ENCODE results near the gene GTF3C5. TPM values are rescaled to one million over a fixed set of nuclear protein-coding genes. Genes with fewer than 3 reads are reported as not detected.

GTF3C5 gene
- polyA plus RNA-seq, 1 donor from 2014 or later, result 103 TPM

GRCh38 chr9:133014696-133015095, 16.1 kb upstream of the GTF3C5 start:
- H3K9me2 ChIP-seq (ENCODE audit: insufficient read depth, low read length), result no peaks in the 10 kb centered on the region
- no peak overlapping the region for H3K27ac ChIP-seq (ENCODE audit: low read length)
- no peak overlapping the region for H3K4me3 ChIP-seq (ENCODE audit: low read length)
- no peak overlapping the region for H3K9ac ChIP-seq (ENCODE audit: low read length)
- H3F3A ChIP-seq (ENCODE audit: insufficient read depth, low read length, poor library complexity, severe bottlenecking), result no peaks in the 10 kb centered on the region
- TF ChIP-seq EZH2 (IDR thresholded peaks at IDR 0.05; ENCODE audit: borderline replicate concordance, insufficient read depth, low read length, poor library complexity, severe bottlenecking) (no peak), SMC3 (conservative IDR thresholded peaks at IDR 0.05; ENCODE audit: poor library complexity) (no peak), CTCF (IDR thresholded peaks at IDR 0.05; ENCODE audit: poor library complexity, severe bottlenecking) (no peak)
- no peak overlapping the region for H2AFZ ChIP-seq (ENCODE audit: low read depth, low read length)
- no peaks in the 10 kb centered on the region for H3K36me3 ChIP-seq (ENCODE audit: insufficient read depth, low read length)
- no peak overlapping the region for H3K4me2 ChIP-seq (ENCODE audit: low read length)
- no peaks in the 10 kb centered on the region for H3K79me2 ChIP-seq (replicated peaks; ENCODE audit: insufficient read depth, low read length)
- H3K9me3 ChIP-seq (ENCODE audit: low read length), result peaks cover 5% of the 10 kb centered on the region
- no peaks in the 10 kb centered on the region for H4K20me1 ChIP-seq (ENCODE audit: insufficient read depth)
- H3K27me3 ChIP-seq (ENCODE audit: insufficient read depth, low read depth, low read length), result no peaks in the 10 kb centered on the region

DNA sequence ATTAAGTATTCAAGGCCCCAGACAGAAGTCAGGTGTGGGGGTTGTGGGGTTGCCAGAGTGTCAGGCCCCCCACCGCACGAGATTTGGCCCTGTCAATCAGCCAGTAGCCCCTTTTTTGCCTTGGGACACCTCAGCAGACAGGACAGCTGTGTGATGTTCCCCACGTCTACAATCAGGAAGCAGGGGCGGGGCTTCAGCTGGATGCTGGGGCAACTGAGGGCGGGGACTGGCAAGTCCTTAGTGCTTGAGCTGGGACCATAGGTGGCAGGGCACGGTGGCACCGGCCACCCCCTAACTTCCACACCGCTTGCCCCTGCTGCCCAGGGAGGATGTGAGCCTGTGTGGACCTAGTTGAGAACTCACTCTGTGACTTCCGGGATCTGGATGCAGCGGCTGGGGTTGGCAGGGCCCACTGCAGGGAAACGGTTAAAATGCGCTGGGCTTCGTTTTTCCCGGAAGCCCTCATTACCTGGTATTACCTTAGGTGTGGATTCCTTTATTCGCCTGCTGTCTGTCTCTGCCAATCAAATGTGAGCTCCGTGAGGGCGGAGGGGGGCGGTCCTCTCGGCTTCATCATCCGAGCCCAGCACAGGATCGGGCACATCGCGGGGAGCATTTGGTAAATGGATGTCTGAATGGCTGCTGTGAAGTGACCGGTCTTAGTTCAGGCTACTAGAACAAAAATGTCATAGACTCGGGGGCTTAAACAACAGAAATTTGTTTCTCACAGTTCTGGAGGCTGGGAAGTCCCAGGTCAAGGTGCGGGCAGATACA, 7.5 kb upstream of the GTF3C5 start:
- H3K4me2 ChIP-seq (ENCODE audit: low read length), result no peak overlapping the region
- H3K9me2 ChIP-seq (ENCODE audit: insufficient read depth, low read length), result no peaks in the 10 kb centered on the region
- H3K36me3 ChIP-seq (ENCODE audit: insufficient read depth, low read length), result no peaks in the 10 kb centered on the region
- no peaks in the 10 kb centered on the region for H3K79me2 ChIP-seq (replicated peaks; ENCODE audit: insufficient read depth, low read length)
- H4K20me1 ChIP-seq (ENCODE audit: insufficient read depth), result no peaks in the 10 kb centered on the region
- no peak overlapping the region for H3K27ac ChIP-seq (ENCODE audit: low read length)
- H3F3A ChIP-seq (ENCODE audit: insufficient read depth, low read length, poor library complexity, severe bottlenecking), result no peaks in the 10 kb centered on the region
- no peak overlapping the region for H3K9ac ChIP-seq (ENCODE audit: low read length)
- no peaks in the 10 kb centered on the region for H3K27me3 ChIP-seq (ENCODE audit: insufficient read depth, low read depth, low read length)
- H3K4me3 ChIP-seq (ENCODE audit: low read length), result no peak overlapping the region
- no peaks in the 10 kb centered on the region for H3K9me3 ChIP-seq (ENCODE audit: low read length)
- H2AFZ ChIP-seq (ENCODE audit: low read depth, low read length), result no peak overlapping the region
- no peak for TF ChIP-seq CTCF (IDR thresholded peaks at IDR 0.05; ENCODE audit: poor library complexity, severe bottlenecking)
- TF ChIP-seq SMC3 (conservative IDR thresholded peaks at IDR 0.05; ENCODE audit: poor library complexity), result no peak
- TF ChIP-seq, protein P1, sequence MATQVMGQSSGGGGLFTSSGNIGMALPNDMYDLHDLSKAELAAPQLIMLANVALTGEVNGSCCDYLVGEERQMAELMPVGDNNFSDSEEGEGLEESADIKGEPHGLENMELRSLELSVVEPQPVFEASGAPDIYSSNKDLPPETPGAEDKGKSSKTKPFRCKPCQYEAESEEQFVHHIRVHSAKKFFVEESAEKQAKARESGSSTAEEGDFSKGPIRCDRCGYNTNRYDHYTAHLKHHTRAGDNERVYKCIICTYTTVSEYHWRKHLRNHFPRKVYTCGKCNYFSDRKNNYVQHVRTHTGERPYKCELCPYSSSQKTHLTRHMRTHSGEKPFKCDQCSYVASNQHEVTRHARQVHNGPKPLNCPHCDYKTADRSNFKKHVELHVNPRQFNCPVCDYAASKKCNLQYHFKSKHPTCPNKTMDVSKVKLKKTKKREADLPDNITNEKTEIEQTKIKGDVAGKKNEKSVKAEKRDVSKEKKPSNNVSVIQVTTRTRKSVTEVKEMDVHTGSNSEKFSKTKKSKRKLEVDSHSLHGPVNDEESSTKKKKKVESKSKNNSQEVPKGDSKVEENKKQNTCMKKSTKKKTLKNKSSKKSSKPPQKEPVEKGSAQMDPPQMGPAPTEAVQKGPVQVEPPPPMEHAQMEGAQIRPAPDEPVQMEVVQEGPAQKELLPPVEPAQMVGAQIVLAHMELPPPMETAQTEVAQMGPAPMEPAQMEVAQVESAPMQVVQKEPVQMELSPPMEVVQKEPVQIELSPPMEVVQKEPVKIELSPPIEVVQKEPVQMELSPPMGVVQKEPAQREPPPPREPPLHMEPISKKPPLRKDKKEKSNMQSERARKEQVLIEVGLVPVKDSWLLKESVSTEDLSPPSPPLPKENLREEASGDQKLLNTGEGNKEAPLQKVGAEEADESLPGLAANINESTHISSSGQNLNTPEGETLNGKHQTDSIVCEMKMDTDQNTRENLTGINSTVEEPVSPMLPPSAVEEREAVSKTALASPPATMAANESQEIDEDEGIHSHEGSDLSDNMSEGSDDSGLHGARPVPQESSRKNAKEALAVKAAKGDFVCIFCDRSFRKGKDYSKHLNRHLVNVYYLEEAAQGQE (IDR thresholded peaks at IDR 0.05; ENCODE audit: borderline replicate concordance), result no peak
- no peak for TF ChIP-seq EZH2 (IDR thresholded peaks at IDR 0.05; ENCODE audit: borderline replicate concordance, insufficient read depth, low read length, poor library complexity, severe bottlenecking)

All from neural cell (in vitro differentiated cells).